Tibial artery (tissue), 4 donors: ENCODE results near the gene PLAGL2.

ENCODE experiments used
- DNase-seq, 2 donors: peaks; one replicate each; pipeline ENCODE4 v3.0.0-alpha.2; 2019
- H3K27ac ChIP-seq, 2 donors: fragments of 200-600 bp; sonication (generic) in 1 of 2; 1 replicate in 1 of 2; 2 replicates in 1 of 2; pipeline ENCODE4 v1.5.1; 2018 to 2019; ENCODE audit warnings: mild to moderate bottlenecking in 1 of 2
- H3K27me3 ChIP-seq, 2 donors: fragments of 200-600 bp; sonication (generic) in 1 of 2; one replicate each; pipeline versions ENCODE4 v1.5.1 to v1.6.0; 2016 to 2019
- H3K36me3 ChIP-seq, 3 donors: fragments of 200-600 bp; sonication (generic) in 2 of 3; one replicate each; pipeline ENCODE4 v1.5.1; 2016 to 2019; ENCODE audit warnings: mild to moderate bottlenecking in 2 of 3
- H3K4me1 ChIP-seq, 4 donors: fragments of 200-600 bp; sonication (generic) in 2 of 4; 1 replicate in 3 of 4; 2 replicates in 1 of 4; pipeline ENCODE4 v1.5.1; 2016 to 2019
- H3K4me3 ChIP-seq, 2 donors: fragments of 200-600 bp; sonication (generic) in 1 of 2; 1 replicate in 1 of 2; 2 replicates in 1 of 2; pipeline ENCODE4 v1.5.1; 2018 to 2019; ENCODE audit warnings: mild to moderate bottlenecking in 2 of 2
- H3K9me3 ChIP-seq, 3 donors: fragments of 200-600 bp; sonication (generic) in 1 of 3; one replicate each; pipeline ENCODE4 v1.5.1; 2016 to 2019
- CTCF ChIP-seq, 2 experiments: fragments of 200-600 bp in 1 of 2; fragments of 450-650 bp in 1 of 2; IDR thresholded peaks; one replicate each; pipeline ENCODE4 v1.5.1; 2017 to 2019; ENCODE audit warnings: antibody characterized with exemption in 2 of 2, mild to moderate bottlenecking in 1 of 2, moderate library complexity in 1 of 2
- intact Hi-C: fragments of 100-400 bp; cut with DNase I; formaldehyde crosslinking; loops from one replicate; pipeline ENCODE4 v1.15.0; 2023; ENCODE audit warnings: low total_unique reads

The PLAGL2 gene

GRCh38 chr20:32233286-32233685 lies 25.7 kb upstream of the PLAGL2 start:
- no peaks in the 10 kb centered on the region for H3K4me1 ChIP-seq
- intact Hi-C loops, result no loop called here

GRCh38 chr20:32232326-32232886 lies 24.9 kb upstream of the PLAGL2 start:
- intact Hi-C loops, result no loop called here
- Histone ChIP-seq H3K4me1 (no peaks in the 10 kb centered on the region), H3K36me3 (peaks cover 48 to 97% (median 78%) of the 10 kb centered on the region in 3 donors), H3K9me3 (no peaks in the 10 kb centered on the region), H3K27ac (no peak overlapping the region), H3K4me3 (no peak overlapping the region), H3K27me3 (no peaks in the 10 kb centered on the region)
- no peak for DNase-seq
- TF ChIP-seq CTCF (IDR thresholded peaks at IDR 0.05), result no peak

More at GRCh38 chr20:32233286-32233685, 25.7 kb upstream of the PLAGL2 start:
- no peak for TF ChIP-seq CTCF (IDR thresholded peaks at IDR 0.05)
- H3K27me3 ChIP-seq, result no peaks in the 10 kb centered on the region
- H3K27ac ChIP-seq, result no peak overlapping the region
- H3K9me3 ChIP-seq, result no peaks in the 10 kb centered on the region
- H3K4me3 ChIP-seq, result no peak overlapping the region
- DNase-seq, result no peak
- H3K36me3 ChIP-seq, result peaks cover 48 to 90% (median 69%) of the 10 kb centered on the region in 3 donors

GRCh38 chr20:32231847-32232246 lies 24.3 kb upstream of the PLAGL2 start:
- H3K4me1 ChIP-seq, result no peaks in the 10 kb centered on the region
- no peak for DNase-seq
- no peak overlapping the region for H3K27ac ChIP-seq
- no peaks in the 10 kb centered on the region for H3K9me3 ChIP-seq
- intact Hi-C loops, result no loop called here
- no peak for TF ChIP-seq CTCF (IDR thresholded peaks at IDR 0.05)
- no peaks in the 10 kb centered on the region for H3K27me3 ChIP-seq
- no peak overlapping the region for H3K4me3 ChIP-seq
- H3K36me3 ChIP-seq, result peaks cover 48 to 97% (median 81%) of the 10 kb centered on the region in 3 donors

- no peaks in the 10 kb centered on the region for H3K9me3 ChIP-seq
- H3K4me3 ChIP-seq, result no peak overlapping the region
- H3K27ac ChIP-seq, result no peak overlapping the region
- no peak for DNase-seq
- intact Hi-C loops, result no loop called here
- no peaks in the 10 kb centered on the region for H3K4me1 ChIP-seq
- H3K27me3 ChIP-seq, result no peaks in the 10 kb centered on the region
- no peak for TF ChIP-seq CTCF (IDR thresholded peaks at IDR 0.05)
- peaks cover 48 to 99% (median 81%) of the 10 kb centered on the region in 3 donors for H3K36me3 ChIP-seq
Observed at GRCh38 chr20:32231245-32231644, 23.7 kb upstream of the PLAGL2 start.

GRCh38 chr20:32230707-32231106 lies 23.2 kb upstream of the PLAGL2 start:
- intact Hi-C loops, result no loop called here
- no peak overlapping the region for H3K4me3 ChIP-seq
- no peak overlapping the region for H3K27ac ChIP-seq
- H3K27me3 ChIP-seq, result no peaks in the 10 kb centered on the region
- no peaks in the 10 kb centered on the region for H3K9me3 ChIP-seq
- TF ChIP-seq CTCF (IDR thresholded peaks at IDR 0.05), result no peak
- H3K4me1 ChIP-seq, result no peaks in the 10 kb centered on the region
- DNase-seq, result no peak
- peaks cover 46 to 96% (median 81%) of the 10 kb centered on the region in 3 donors for H3K36me3 ChIP-seq
